ENCODE results near the gene PACRG. TPM values are rescaled to one million over a fixed set of nuclear protein-coding genes. Genes with fewer than 3 reads are reported as not detected.

The PACRG gene
- polyA plus RNA-seq, 1 donor = 1.5 TPM

DNA sequence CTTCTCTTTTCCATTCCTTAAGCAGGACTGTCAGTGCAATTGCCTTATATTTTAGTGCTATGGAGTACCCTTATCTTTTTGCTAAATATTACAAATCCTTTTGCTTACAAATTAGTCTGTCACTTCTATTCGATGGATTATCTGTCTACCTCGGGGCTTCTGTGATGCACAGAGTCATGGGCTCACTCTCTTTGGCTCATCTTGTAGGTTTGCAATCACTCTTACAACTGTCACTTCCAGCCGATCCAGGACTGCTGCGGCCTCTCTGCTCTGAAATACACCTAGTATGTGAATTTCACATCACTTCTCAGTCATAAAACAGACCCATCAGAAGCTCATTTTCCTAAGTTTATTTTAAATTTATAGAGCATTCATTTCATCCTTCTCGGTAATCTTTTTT lies 393.5 kb downstream of the PACRG start:
- Histone ChIP-seq H3K9me3 (ENCODE audit: control insufficient read depth, low read depth, low read length) (no peaks in the 10 kb centered on the region), H3K4me1 (ENCODE audit: control insufficient read depth, insufficient read depth, low read length) (no peaks in the 10 kb centered on the region), H3K36me3 (ENCODE audit: control insufficient read depth, insufficient read depth, low read length) (no peaks in the 10 kb centered on the region), H3K27me3 (ENCODE audit: control insufficient read depth, insufficient read depth, low read length) (no peaks in the 10 kb centered on the region), H3K27ac (ENCODE audit: low read length) (no peak overlapping the region), H3K4me3 (ENCODE audit: low read length) (no peak overlapping the region)
- WGBS (ENCODE audit: insufficient coverage, low lambda C conversion rate) = 85% methylated on average over 2 of the region's 5 CpGs
- DNase-seq = no peak

DNA sequence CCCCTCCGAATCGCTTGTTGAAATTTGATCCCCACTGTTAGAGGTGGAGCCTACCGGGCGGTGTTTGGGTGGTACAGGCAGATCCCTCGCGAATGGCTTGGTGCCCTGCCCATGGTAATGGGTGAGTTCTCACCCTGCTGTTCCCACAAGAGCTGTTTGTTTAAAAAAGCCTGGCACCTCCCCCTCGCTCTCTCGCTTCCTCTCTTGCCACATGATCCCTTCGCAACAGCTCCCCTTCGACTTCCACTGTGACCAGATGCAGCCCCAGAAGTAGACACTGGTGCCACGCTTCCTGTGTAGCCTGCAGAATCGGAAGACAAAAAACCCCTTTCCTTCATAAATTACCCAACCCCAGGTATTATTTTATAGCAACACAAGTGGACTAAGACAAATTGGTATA lies 394.6 kb downstream of the PACRG start:
- no peak for DNase-seq
- Histone ChIP-seq H3K4me3 (ENCODE audit: low read length) (no peak overlapping the region), H3K36me3 (ENCODE audit: control insufficient read depth, insufficient read depth, low read length) (no peaks in the 10 kb centered on the region), H3K27me3 (ENCODE audit: control insufficient read depth, insufficient read depth, low read length) (no peaks in the 10 kb centered on the region), H3K27ac (ENCODE audit: low read length) (no peak overlapping the region), H3K9me3 (ENCODE audit: control insufficient read depth, low read depth, low read length) (no peaks in the 10 kb centered on the region), H3K4me1 (ENCODE audit: control insufficient read depth, insufficient read depth, low read length) (no peaks in the 10 kb centered on the region)
- WGBS (ENCODE audit: insufficient coverage, low lambda C conversion rate) = no CpG with 5 or more reads among the region's 12 CpGs

DNA sequence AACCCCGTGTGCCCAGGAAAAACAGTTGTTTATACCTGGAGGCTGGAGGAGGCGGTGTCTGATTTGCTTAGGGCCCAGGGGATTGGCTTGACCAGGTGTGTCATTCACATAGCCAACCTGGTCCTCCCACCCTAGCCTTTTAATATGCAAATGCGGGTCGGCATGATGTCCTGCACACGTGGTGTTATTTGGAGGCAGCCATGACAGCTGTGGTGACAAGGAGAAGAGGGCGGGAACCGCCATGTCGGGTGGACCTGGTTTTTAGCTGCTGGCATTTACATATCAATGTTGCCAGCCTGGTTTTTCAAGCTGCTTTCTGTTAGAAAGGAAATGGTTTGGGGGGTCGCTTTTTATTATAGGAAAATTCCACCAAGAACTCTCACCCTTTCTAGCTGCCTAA lies 395.3 kb downstream of the PACRG start:
- H3K4me1 ChIP-seq (ENCODE audit: control insufficient read depth, insufficient read depth, low read length) = no peaks in the 10 kb centered on the region
- H3K27me3 ChIP-seq (ENCODE audit: control insufficient read depth, insufficient read depth, low read length) = no peaks in the 10 kb centered on the region
- H3K4me3 ChIP-seq (ENCODE audit: low read length) = no peak overlapping the region
- WGBS (ENCODE audit: insufficient coverage, low lambda C conversion rate) = 100% methylated on average over 1 of the region's 9 CpGs
- no peak for DNase-seq
- H3K9me3 ChIP-seq (ENCODE audit: control insufficient read depth, low read depth, low read length) = no peaks in the 10 kb centered on the region
- no peak overlapping the region for H3K27ac ChIP-seq (ENCODE audit: low read length)
- H3K36me3 ChIP-seq (ENCODE audit: control insufficient read depth, insufficient read depth, low read length) = no peaks in the 10 kb centered on the region

DNA sequence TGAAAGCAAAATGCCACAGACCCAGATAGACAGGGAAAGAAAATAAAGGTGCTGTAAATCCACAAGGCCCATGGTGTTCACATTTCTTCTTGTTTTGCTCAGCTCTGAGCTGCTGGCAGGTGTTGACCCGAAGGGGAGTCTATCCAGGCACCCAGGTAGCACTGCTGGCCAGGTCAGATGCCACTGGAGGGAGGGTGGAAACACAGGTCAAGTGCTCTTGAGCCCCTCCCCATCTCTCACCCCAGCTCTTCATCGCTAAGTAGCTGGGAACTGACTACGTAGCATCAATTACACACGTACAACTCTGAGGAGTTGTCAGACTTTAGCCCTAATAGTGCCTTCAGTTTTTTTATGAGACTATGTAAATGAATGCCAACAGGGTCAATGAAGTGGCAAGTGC lies 399.0 kb downstream of the PACRG start:
- no peaks in the 10 kb centered on the region for H3K36me3 ChIP-seq (ENCODE audit: control insufficient read depth, insufficient read depth, low read length)
- H3K4me1 ChIP-seq (ENCODE audit: control insufficient read depth, insufficient read depth, low read length) = no peaks in the 10 kb centered on the region
- no peak overlapping the region for H3K27ac ChIP-seq (ENCODE audit: low read length)
- H3K9me3 ChIP-seq (ENCODE audit: control insufficient read depth, low read depth, low read length) = no peaks in the 10 kb centered on the region
- H3K27me3 ChIP-seq (ENCODE audit: control insufficient read depth, insufficient read depth, low read length) = no peaks in the 10 kb centered on the region
- H3K4me3 ChIP-seq (ENCODE audit: low read length) = no peak overlapping the region
- no CpG with 5 or more reads among the region's 4 CpGs for WGBS (ENCODE audit: insufficient coverage, low lambda C conversion rate)
- DNase-seq = no peak

DNA sequence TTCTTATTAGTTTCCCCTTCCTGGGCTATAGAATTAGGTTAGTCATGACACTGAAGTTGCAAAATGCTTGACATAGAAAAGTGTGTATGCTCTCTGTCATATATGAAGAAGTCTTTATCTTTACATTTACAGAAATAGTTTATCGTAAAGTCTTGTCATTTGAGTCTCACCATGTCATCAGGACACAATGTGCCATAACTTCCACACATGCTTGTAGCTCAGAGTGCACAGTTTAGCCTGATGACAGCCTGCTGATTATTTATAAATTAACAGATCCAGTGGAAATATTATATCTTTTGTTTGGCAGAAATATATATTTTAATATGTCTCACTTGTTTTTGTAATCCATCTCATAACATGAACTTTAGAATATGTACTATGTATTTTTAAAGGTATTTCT lies 399.8 kb downstream of the PACRG start:
- Histone ChIP-seq H3K27ac (ENCODE audit: low read length) (no peak overlapping the region), H3K36me3 (ENCODE audit: control insufficient read depth, insufficient read depth, low read length) (no peaks in the 10 kb centered on the region), H3K4me3 (ENCODE audit: low read length) (no peak overlapping the region), H3K9me3 (ENCODE audit: control insufficient read depth, low read depth, low read length) (no peaks in the 10 kb centered on the region), H3K4me1 (ENCODE audit: control insufficient read depth, insufficient read depth, low read length) (no peaks in the 10 kb centered on the region), H3K27me3 (ENCODE audit: control insufficient read depth, insufficient read depth, low read length) (no peaks in the 10 kb centered on the region)
- DNase-seq = no peak
- WGBS (ENCODE audit: insufficient coverage, low lambda C conversion rate) = no CpG with 5 or more reads among the region's 1 CpG

DNA sequence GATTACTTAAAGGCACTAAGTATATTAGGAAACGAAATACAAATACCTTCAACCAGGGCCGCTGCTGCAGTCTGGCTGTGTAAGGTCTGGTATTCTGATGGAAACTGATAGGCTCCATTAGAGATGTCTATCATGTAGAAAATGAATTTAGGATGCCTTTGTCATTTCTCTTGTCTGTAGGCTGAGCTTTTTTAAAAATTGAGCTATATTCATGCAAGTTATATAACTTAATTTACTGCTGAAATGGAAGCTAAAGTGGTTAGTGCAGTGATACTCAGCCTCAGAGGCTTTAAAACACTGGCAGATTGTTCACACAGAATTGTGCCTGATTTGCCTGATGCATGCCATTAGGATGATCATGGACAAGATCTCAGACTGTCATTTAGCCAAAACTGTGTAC lies 400.6 kb downstream of the PACRG start:
- WGBS (ENCODE audit: insufficient coverage, low lambda C conversion rate) = 94% methylated on average over 2 of the region's 2 CpGs

DNA sequence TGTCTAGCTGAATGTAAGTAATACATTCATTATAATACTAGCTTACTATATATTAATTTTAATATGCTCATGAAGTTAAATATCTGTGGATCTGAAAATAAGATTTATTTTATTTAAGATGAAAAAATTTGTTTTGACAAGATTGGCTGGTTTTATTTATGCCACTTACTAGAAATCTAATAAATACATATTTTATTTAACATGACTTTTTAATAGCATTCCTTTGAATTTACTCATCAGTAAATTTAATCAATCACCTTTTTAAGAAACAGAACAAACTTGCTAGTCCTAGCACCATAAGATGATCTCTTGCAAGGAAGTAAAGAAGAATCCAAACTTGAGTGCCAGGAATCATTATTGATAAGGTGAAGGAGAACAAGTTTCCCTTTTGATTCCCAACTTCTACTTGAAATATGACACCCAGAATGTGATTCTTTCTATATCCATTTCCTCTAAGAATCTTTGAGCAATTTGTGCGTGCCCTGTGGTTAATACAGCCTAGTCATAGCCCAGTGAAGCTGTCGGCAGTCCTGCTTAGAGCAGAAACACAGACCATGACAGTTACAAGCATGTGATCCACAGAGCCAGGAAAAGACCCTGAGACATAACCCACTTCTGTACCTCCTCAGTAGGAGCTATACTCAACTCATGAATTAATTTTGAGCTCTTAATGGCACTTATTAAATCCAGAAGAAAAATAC lies 404.4 kb downstream of the PACRG start:
- H3K36me3 ChIP-seq (ENCODE audit: control insufficient read depth, insufficient read depth, low read length) = no peaks in the 10 kb centered on the region
- no CpG with 5 or more reads among the region's 2 CpGs for WGBS (ENCODE audit: insufficient coverage, low lambda C conversion rate)
- H3K4me1 ChIP-seq (ENCODE audit: control insufficient read depth, insufficient read depth, low read length) = no peaks in the 10 kb centered on the region
- H3K27me3 ChIP-seq (ENCODE audit: control insufficient read depth, insufficient read depth, low read length) = no peaks in the 10 kb centered on the region
- no peak overlapping the region for H3K4me3 ChIP-seq (ENCODE audit: low read length)
- no peaks in the 10 kb centered on the region for H3K9me3 ChIP-seq (ENCODE audit: control insufficient read depth, low read depth, low read length)
- no peak for DNase-seq
- no peak overlapping the region for H3K27ac ChIP-seq (ENCODE audit: low read length)

More for the DNA sequence above, 400.6 kb downstream of the PACRG start:
- Histone ChIP-seq H3K27ac (ENCODE audit: low read length) (no peak overlapping the region), H3K4me1 (ENCODE audit: control insufficient read depth, insufficient read depth, low read length) (no peaks in the 10 kb centered on the region), H3K36me3 (ENCODE audit: control insufficient read depth, insufficient read depth, low read length) (no peaks in the 10 kb centered on the region), H3K9me3 (ENCODE audit: control insufficient read depth, low read depth, low read length) (no peaks in the 10 kb centered on the region), H3K4me3 (ENCODE audit: low read length) (no peak overlapping the region), H3K27me3 (ENCODE audit: control insufficient read depth, insufficient read depth, low read length) (no peaks in the 10 kb centered on the region)
- DNase-seq = no peak

DNA sequence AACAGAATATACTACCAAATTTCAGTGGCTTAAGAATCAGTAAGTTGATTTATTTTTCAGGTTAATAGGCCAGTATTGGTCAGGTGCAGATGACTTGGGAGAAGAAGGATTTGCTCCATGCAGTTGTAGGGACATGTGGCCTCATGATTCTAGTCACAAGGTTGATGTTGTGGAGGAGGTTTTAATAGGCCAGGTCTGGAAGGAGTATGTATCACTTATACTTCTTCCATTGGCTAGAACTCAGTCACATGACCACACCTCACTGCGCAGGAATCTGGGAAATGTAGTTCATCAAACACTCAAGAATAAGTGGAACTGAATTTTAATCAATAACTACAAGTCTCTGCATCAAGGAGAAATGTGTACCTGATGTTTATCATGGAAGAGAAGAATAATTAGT lies 405.2 kb downstream of the PACRG start:
- DNase-seq = no peak
- no peak overlapping the region for H3K4me3 ChIP-seq (ENCODE audit: low read length)
- H3K27me3 ChIP-seq (ENCODE audit: control insufficient read depth, insufficient read depth, low read length) = no peaks in the 10 kb centered on the region
- WGBS (ENCODE audit: insufficient coverage, low lambda C conversion rate) = no CpG with 5 or more reads among the region's 1 CpG
- no peaks in the 10 kb centered on the region for H3K4me1 ChIP-seq (ENCODE audit: control insufficient read depth, insufficient read depth, low read length)
- peaks cover 3% of the 10 kb centered on the region for H3K9me3 ChIP-seq (ENCODE audit: control insufficient read depth, low read depth, low read length)
- no peaks in the 10 kb centered on the region for H3K36me3 ChIP-seq (ENCODE audit: control insufficient read depth, insufficient read depth, low read length)
- H3K27ac ChIP-seq (ENCODE audit: low read length) = no peak overlapping the region

DNA sequence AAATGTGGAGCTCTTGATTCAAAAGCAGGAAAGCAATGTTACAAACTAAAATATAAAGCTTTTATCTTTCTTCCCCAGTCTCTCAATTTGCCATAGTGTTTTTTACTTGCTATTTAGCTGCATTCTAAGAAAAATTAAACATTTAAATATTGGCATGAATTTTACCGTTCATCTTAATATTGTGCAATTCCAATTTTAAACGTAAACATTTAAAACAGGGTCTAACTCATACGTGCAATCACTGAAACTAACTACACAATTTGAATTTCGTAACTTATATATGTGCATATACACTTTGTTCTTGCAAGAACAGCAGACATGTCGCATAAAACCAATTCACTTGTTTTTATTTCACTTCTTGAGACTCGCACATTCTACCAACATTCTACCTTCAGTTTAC lies 405.9 kb downstream of the PACRG start:
- H3K27me3 ChIP-seq (ENCODE audit: control insufficient read depth, insufficient read depth, low read length) = no peaks in the 10 kb centered on the region
- DNase-seq = no peak
- H3K27ac ChIP-seq (ENCODE audit: low read length) = no peak overlapping the region
- WGBS (ENCODE audit: insufficient coverage, low lambda C conversion rate) = 88% methylated on average over 3 of the region's 6 CpGs
- H3K36me3 ChIP-seq (ENCODE audit: control insufficient read depth, insufficient read depth, low read length) = no peaks in the 10 kb centered on the region
- H3K4me1 ChIP-seq (ENCODE audit: control insufficient read depth, insufficient read depth, low read length) = no peaks in the 10 kb centered on the region
- no peak overlapping the region for H3K4me3 ChIP-seq (ENCODE audit: low read length)
- peaks cover 3% of the 10 kb centered on the region for H3K9me3 ChIP-seq (ENCODE audit: control insufficient read depth, low read depth, low read length)

DNA sequence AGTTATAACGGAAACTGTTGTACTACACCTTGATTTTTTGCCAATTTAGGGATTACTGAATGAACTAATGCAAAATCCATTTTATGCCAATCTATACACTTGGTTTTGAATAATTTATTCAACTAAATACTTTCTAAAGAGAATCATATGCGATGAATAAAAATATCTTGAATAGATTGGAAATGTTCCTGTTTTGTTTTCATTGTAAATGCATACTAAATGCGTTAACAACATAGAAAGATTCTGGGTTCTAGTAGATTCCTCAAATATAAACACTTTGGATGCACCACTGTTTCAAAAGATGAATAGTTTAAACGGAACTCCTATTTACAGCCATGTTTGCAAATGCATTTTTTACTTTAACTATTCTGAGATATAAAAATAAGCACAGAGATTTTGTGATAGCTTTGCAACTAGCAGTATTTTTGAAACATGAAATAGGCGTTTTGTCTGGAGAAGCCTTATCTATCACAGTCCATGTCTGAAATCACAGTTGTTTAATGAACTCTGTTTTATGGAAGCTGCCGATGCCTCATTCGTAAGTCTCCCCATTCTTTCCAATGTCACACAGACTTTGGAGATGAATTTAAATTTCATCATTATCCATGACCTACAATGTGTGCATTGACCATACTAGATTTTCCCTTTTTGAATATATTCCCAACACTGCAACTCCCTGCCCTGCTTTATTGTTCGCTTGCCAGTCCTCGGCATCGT lies 409.1 kb downstream of the PACRG start:
- Histone ChIP-seq H3K27ac (ENCODE audit: low read length) (no peak overlapping the region), H3K36me3 (ENCODE audit: control insufficient read depth, insufficient read depth, low read length) (no peaks in the 10 kb centered on the region), H3K27me3 (ENCODE audit: control insufficient read depth, insufficient read depth, low read length) (no peaks in the 10 kb centered on the region), H3K4me3 (ENCODE audit: low read length) (no peak overlapping the region), H3K9me3 (ENCODE audit: control insufficient read depth, low read depth, low read length) (peaks cover 3% of the 10 kb centered on the region), H3K4me1 (ENCODE audit: control insufficient read depth, insufficient read depth, low read length) (no peaks in the 10 kb centered on the region)
- 81% methylated on average over 6 of the region's 10 CpGs for WGBS (ENCODE audit: insufficient coverage, low lambda C conversion rate)
- DNase-seq = no peak
